Measurements from ENCODE around the gene NKIRAS2. TPM values are rescaled to one million over a fixed set of nuclear protein-coding genes. Genes with fewer than 3 reads are reported as not detected.

Gene NKIRAS2
- total and polyA plus RNA-seq, 2 experiments from 2014 or later: 31.3 to 52.9 TPM

DNA sequence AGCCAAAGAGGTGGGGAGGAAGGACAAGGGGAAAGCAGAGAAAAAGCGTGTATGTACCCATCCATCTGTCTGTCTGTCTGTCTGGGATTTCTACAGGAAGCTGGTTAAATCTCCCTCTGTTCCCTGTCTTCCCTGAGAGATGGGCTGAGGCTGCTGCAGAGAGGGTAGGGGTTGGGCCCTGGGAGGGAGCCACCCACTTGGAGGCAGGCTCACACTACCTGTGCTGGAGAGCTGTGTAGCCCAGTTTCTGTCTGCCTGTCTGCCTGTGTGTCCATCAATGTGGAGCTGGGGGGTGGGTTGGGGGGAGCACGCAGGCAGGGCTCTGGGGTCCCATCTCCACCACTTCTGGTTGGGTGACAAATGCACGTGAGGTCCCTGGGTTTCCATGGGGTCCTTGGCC lies 49.1 kb downstream of the NKIRAS2 start:
- no peak overlapping the region for H3K4me3 ChIP-seq
- TF ChIP-seq, protein P1, sequence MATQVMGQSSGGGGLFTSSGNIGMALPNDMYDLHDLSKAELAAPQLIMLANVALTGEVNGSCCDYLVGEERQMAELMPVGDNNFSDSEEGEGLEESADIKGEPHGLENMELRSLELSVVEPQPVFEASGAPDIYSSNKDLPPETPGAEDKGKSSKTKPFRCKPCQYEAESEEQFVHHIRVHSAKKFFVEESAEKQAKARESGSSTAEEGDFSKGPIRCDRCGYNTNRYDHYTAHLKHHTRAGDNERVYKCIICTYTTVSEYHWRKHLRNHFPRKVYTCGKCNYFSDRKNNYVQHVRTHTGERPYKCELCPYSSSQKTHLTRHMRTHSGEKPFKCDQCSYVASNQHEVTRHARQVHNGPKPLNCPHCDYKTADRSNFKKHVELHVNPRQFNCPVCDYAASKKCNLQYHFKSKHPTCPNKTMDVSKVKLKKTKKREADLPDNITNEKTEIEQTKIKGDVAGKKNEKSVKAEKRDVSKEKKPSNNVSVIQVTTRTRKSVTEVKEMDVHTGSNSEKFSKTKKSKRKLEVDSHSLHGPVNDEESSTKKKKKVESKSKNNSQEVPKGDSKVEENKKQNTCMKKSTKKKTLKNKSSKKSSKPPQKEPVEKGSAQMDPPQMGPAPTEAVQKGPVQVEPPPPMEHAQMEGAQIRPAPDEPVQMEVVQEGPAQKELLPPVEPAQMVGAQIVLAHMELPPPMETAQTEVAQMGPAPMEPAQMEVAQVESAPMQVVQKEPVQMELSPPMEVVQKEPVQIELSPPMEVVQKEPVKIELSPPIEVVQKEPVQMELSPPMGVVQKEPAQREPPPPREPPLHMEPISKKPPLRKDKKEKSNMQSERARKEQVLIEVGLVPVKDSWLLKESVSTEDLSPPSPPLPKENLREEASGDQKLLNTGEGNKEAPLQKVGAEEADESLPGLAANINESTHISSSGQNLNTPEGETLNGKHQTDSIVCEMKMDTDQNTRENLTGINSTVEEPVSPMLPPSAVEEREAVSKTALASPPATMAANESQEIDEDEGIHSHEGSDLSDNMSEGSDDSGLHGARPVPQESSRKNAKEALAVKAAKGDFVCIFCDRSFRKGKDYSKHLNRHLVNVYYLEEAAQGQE (IDR thresholded peaks at IDR 0.05; ENCODE audit: unreplicated experiment): no peak
- TF ChIP-seq ZNF114 (CRISPR knock-in tag; IDR thresholded peaks at IDR 0.05): no peak
- no peak for TF ChIP-seq NANOG (IDR thresholded peaks at IDR 0.05; ENCODE audit: borderline replicate concordance)
- TF ChIP-seq, protein P2, sequence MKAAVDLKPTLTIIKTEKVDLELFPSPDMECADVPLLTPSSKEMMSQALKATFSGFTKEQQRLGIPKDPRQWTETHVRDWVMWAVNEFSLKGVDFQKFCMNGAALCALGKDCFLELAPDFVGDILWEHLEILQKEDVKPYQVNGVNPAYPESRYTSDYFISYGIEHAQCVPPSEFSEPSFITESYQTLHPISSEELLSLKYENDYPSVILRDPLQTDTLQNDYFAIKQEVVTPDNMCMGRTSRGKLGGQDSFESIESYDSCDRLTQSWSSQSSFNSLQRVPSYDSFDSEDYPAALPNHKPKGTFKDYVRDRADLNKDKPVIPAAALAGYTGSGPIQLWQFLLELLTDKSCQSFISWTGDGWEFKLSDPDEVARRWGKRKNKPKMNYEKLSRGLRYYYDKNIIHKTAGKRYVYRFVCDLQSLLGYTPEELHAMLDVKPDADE (IDR thresholded peaks at IDR 0.05): no peak
- TF ChIP-seq STAT1 (IDR thresholded peaks at IDR 0.05; ENCODE audit: unreplicated experiment): no peak
- TF ChIP-seq, protein P3, sequence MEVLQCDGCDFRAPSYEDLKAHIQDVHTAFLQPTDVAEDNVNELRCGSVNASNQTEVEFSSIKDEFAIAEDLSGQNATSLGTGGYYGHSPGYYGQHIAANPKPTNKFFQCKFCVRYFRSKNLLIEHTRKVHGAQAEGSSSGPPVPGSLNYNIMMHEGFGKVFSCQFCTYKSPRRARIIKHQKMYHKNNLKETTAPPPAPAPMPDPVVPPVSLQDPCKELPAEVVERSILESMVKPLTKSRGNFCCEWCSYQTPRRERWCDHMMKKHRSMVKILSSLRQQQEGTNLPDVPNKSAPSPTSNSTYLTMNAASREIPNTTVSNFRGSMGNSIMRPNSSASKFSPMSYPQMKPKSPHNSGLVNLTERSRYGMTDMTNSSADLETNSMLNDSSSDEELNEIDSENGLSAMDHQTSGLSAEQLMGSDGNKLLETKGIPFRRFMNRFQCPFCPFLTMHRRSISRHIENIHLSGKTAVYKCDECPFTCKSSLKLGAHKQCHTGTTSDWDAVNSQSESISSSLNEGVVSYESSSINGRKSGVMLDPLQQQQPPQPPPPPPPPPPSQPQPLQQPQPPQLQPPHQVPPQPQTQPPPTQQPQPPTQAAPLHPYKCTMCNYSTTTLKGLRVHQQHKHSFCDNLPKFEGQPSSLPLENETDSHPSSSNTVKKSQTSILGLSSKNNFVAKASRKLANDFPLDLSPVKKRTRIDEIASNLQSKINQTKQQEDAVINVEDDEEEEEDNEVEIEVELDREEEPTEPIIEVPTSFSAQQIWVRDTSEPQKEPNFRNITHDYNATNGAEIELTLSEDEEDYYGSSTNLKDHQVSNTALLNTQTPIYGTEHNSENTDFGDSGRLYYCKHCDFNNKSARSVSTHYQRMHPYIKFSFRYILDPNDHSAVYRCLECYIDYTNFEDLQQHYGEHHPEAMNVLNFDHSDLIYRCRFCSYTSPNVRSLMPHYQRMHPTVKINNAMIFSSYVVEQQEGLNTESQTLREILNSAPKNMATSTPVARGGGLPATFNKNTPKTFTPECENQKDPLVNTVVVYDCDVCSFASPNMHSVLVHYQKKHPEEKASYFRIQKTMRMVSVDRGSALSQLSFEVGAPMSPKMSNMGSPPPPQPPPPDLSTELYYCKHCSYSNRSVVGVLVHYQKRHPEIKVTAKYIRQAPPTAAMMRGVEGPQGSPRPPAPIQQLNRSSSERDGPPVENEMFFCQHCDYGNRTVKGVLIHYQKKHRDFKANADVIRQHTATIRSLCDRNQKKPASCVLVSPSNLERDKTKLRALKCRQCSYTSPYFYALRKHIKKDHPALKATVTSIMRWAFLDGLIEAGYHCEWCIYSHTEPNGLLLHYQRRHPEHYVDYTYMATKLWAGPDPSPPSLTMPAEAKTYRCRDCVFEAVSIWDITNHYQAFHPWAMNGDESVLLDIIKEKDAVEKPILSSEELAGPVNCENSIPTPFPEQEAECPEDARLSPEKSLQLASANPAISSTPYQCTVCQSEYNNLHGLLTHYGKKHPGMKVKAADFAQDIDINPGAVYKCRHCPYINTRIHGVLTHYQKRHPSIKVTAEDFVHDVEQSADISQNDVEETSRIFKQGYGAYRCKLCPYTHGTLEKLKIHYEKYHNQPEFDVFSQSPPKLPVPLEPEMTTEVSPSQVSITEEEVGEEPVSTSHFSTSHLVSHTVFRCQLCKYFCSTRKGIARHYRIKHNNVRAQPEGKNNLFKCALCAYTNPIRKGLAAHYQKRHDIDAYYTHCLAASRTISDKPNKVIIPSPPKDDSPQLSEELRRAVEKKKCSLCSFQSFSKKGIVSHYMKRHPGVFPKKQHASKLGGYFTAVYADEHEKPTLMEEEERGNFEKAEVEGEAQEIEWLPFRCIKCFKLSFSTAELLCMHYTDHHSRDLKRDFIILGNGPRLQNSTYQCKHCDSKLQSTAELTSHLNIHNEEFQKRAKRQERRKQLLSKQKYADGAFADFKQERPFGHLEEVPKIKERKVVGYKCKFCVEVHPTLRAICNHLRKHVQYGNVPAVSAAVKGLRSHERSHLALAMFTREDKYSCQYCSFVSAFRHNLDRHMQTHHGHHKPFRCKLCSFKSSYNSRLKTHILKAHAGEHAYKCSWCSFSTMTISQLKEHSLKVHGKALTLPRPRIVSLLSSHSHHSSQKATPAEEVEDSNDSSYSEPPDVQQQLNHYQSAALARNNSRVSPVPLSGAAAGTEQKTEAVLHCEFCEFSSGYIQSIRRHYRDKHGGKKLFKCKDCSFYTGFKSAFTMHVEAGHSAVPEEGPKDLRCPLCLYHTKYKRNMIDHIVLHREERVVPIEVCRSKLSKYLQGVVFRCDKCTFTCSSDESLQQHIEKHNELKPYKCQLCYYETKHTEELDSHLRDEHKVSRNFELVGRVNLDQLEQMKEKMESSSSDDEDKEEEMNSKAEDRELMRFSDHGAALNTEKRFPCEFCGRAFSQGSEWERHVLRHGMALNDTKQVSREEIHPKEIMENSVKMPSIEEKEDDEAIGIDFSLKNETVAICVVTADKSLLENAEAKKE (CRISPR knock-in tag; IDR thresholded peaks at IDR 0.05): no peak
- no peak overlapping the region for H3K4me2 ChIP-seq
- H3K4me1 ChIP-seq (ENCODE audit: insufficient read depth): peaks cover 9% of the 10 kb centered on the region; the same call in 1 of the 2 replicates
- Mint-ChIP-seq H3K4me1 (peaks cover 27% of the 10 kb centered on the region; the same call in 2 of the 3 replicates), H3K27me3 (ENCODE audit: insufficient read depth, low read depth, poor library complexity) (peaks cover 22% of the 10 kb centered on the region), H3K36me3 (ENCODE audit: low read depth) (no peaks in the 10 kb centered on the region), H3K4me3 (no peak overlapping the region), H3K9me3 (no peaks in the 10 kb centered on the region), H3K27ac (no peak overlapping the region)
- H3K9me2 ChIP-seq (ENCODE audit: insufficient read depth): no peaks in the 10 kb centered on the region
- H3K36me3 ChIP-seq (ENCODE audit: insufficient read depth): no peaks in the 10 kb centered on the region
- 0 out of 2 replicates have a peak, but pooled peaks cover 3% of the 10 kb centered on the region for H3F3A ChIP-seq (replicated peaks; ENCODE audit: low read depth)
- ATAC-seq (peak; percentile 10; the same call in 2 of the 3 replicates), DNase-seq (ENCODE audit: low spot score) (no peak)
- H3K79me2 ChIP-seq (replicated peaks; ENCODE audit: insufficient read depth): no peaks in the 10 kb centered on the region
- no peak overlapping the region for H3K27ac ChIP-seq (ENCODE audit: low read depth)
- H4K20me1 ChIP-seq (replicated peaks; ENCODE audit: insufficient read depth): no peaks in the 10 kb centered on the region
- H3K27me3 ChIP-seq (ENCODE audit: insufficient read depth): 0 out of 2 replicates have a peak, but pooled peaks cover 9% of the 10 kb centered on the region
- no peak overlapping the region for H2AFZ ChIP-seq

All from GM23338 (cell line).